Uterus (tissue), 4 donors: Measurements from ENCODE around the gene BEST1. TPM values are rescaled to one million over a fixed set of nuclear protein-coding genes. Genes with fewer than 3 reads are reported as not detected.

Source experiments
- DNase-seq, 2 donors: peaks; one replicate each; pipeline ENCODE4 v3.0.0-alpha.2; 2019 to 2020
- H3K27ac ChIP-seq, 2 donors: fragments of 200-600 bp; sonication (generic); 1 replicate in 1 of 2; 2 replicates in 1 of 2; pipeline ENCODE4 v1.5.1; 2016 to 2018
- H3K27me3 ChIP-seq, 2 donors: fragments of 200-600 bp; sonication (generic); one replicate each; pipeline ENCODE4 v1.5.1; 2018 to 2019; ENCODE audit warnings: control low read depth in 1 of 2
- H3K36me3 ChIP-seq, 2 donors: fragments of 200-600 bp; sonication (generic); one replicate each; pipeline ENCODE4 v1.5.1; 2019; ENCODE audit warnings: control low read depth in 1 of 2
- H3K4me1 ChIP-seq, 2 donors: fragments of 200-600 bp; sonication (generic); one replicate each; pipeline ENCODE4 v1.5.1; 2018 to 2019; ENCODE audit warnings: control low read depth in 1 of 2
- H3K4me3 ChIP-seq, 2 donors: fragments of 200-600 bp; sonication (generic); 1 replicate in 1 of 2; 2 replicates in 1 of 2; pipeline ENCODE4 v1.5.1; 2018 to 2019; ENCODE audit warnings: mild to moderate bottlenecking in 1 of 2
- H3K9me3 ChIP-seq, 2 donors: fragments of 200-600 bp; sonication (generic); one replicate each; pipeline ENCODE4 v1.5.1; 2019; ENCODE audit warnings: control low read depth in 1 of 2
- POLR2A ChIP-seq, 2 donors: fragments of 450-650 bp; IDR thresholded peaks; one replicate each; pipeline ENCODE4 v1.6.1; 2016; ENCODE audit warnings: antibody characterized with exemption in 2 of 2, mild to moderate bottlenecking in 1 of 2, moderate library complexity in 1 of 2
- intact Hi-C: fragments of 100-400 bp; cut with DNase I; formaldehyde crosslinking; loops from one replicate; pipeline ENCODE4 v1.15.1; 2023; ENCODE audit warnings: low total_unique reads
- total RNA-seq, 4 donors: library from RNA; depleted of rRNA in 3 of 4; stranded (reverse); fragments of >200 nt in 3 of 4; gene quantifications; one replicate each; pipeline versions ENCODE4 v1.1.0 to v1.2.4, GENCODE V29; 2014 to 2023
- TF ChIP-seq, protein P1 (sequence below), 4 experiments: fragments of 200-600 bp in 2 of 4; fragments of 450-650 bp in 2 of 4; sonication (generic) in 2 of 4; IDR thresholded peaks; one replicate each; pipeline ENCODE4 v1.5.1; 2016 to 2019; ENCODE audit warnings: antibody characterized with exemption in 4 of 4, mild to moderate bottlenecking in 2 of 4, moderate library complexity in 1 of 4
- donor health status: DM: yes; HTN: yes; CAD: no.

Gene BEST1
- total RNA-seq, 4 donors from 2014 or later, result 3.3 to 11.1 (median 3.9) TPM

DNA sequence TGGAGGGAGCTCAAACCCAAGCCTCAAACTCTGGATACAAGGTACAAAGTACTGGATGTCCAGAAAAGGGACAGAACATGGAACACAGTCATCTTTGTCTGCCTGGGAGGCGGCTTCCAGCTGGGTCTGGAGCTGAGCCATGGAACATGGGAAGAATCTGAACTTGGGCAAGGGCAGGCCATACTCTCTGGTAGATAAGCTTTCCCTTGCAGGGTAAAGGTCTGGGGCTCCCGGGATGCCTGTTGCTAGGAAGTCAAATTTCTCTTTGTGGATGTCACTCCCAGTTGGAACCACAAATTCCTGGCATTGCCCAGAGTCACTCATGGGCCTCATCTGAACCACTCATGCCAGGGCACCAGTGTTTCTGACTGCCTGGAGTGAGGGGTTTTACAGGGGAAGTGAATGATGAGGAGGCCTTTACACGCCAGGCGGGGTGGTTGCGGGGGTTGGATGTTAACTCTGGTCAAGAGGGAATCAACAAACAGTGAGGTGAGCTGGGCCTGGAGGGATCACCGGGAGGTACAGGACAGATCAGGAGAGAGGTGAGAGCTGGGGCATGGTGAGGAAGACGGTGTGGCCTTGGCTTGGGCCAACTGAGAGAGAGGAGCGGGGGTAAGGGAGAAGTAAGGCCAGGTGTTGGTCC lies 11.5 kb downstream of the BEST1 start:
- no peak for TF ChIP-seq POLR2A (IDR thresholded peaks at IDR 0.05)
- TF ChIP-seq, protein P1, sequence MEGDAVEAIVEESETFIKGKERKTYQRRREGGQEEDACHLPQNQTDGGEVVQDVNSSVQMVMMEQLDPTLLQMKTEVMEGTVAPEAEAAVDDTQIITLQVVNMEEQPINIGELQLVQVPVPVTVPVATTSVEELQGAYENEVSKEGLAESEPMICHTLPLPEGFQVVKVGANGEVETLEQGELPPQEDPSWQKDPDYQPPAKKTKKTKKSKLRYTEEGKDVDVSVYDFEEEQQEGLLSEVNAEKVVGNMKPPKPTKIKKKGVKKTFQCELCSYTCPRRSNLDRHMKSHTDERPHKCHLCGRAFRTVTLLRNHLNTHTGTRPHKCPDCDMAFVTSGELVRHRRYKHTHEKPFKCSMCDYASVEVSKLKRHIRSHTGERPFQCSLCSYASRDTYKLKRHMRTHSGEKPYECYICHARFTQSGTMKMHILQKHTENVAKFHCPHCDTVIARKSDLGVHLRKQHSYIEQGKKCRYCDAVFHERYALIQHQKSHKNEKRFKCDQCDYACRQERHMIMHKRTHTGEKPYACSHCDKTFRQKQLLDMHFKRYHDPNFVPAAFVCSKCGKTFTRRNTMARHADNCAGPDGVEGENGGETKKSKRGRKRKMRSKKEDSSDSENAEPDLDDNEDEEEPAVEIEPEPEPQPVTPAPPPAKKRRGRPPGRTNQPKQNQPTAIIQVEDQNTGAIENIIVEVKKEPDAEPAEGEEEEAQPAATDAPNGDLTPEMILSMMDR (IDR thresholded peaks at IDR 0.05), result no peak
- no peaks in the 10 kb centered on the region for H3K36me3 ChIP-seq
- DNase-seq, result peak; percentile 52 to 63

DNA sequence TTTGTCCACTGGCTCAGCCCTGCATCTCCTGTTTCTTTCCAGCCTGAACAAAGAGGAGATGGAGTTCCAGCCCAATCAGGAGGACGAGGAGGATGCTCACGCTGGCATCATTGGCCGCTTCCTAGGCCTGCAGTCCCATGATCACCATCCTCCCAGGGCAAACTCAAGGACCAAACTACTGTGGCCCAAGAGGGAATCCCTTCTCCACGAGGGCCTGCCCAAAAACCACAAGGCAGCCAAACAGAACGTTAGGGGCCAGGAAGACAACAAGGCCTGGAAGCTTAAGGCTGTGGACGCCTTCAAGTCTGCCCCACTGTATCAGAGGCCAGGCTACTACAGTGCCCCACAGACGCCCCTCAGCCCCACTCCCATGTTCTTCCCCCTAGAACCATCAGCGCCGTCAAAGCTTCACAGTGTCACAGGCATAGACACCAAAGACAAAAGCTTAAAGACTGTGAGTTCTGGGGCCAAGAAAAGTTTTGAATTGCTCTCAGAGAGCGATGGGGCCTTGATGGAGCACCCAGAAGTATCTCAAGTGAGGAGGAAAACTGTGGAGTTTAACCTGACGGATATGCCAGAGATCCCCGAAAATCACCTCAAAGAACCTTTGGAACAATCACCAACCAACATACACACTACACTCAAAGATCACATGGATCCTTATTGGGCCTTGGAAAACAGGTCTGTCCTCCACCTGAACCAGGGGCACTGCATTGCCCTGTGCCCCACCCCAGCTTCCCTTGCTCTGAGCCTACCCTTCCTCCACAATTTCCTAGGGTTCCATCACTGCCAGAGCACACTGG lies 12.3 kb downstream of the BEST1 start:
- H3K36me3 ChIP-seq, result no peaks in the 10 kb centered on the region
- H3K4me1 ChIP-seq, result peaks cover 0 to 8% of the 10 kb centered on the region in 2 donors
- intact Hi-C loops, result no loop called here
- peak in 1 of 2 donors; percentile 18 for DNase-seq
- H3K27me3 ChIP-seq, result no peaks in the 10 kb centered on the region
- TF ChIP-seq, protein P1 (IDR thresholded peaks at IDR 0.05), result no peak
- no peak for TF ChIP-seq POLR2A (IDR thresholded peaks at IDR 0.05)
- peak overlapping the region; percentile 65 to 100 for H3K27ac ChIP-seq
- H3K9me3 ChIP-seq, result no peaks in the 10 kb centered on the region
- H3K4me3 ChIP-seq, result no peak overlapping the region

More for the DNA sequence above, 11.5 kb downstream of the BEST1 start:
- Histone ChIP-seq H3K4me1 (peaks cover 0 to 8% of the 10 kb centered on the region in 2 donors), H3K27ac (peak overlapping the region; percentile 65 to 100), H3K4me3 (no peak overlapping the region), H3K27me3 (no peaks in the 10 kb centered on the region), H3K9me3 (no peaks in the 10 kb centered on the region)
- intact Hi-C loops, result no loop called here

DNA sequence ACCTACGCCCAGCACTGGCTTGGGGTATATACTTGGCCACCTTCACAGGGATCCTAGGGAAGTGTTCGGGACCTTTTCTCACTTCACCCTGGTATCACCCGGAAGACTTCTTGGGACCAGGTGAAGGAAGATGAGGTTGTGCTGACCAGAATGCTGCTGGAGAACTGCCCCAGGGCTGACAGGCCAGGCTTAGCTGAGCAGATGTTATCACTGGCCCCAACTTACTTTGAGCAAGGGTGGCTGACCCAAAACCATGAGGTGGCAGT lies 12.8 kb downstream of the BEST1 start:
- intact Hi-C loops, result no loop called here
- H3K36me3 ChIP-seq, result no peaks in the 10 kb centered on the region
- H3K9me3 ChIP-seq, result no peaks in the 10 kb centered on the region
- no peak for TF ChIP-seq POLR2A (IDR thresholded peaks at IDR 0.05)
- TF ChIP-seq, protein P1 (IDR thresholded peaks at IDR 0.05), result no peak
- H3K27ac ChIP-seq, result peak overlapping the region; percentile 65 to 100
- no peaks in the 10 kb centered on the region for H3K27me3 ChIP-seq
- no peak overlapping the region for H3K4me3 ChIP-seq
- DNase-seq, result peak in 1 of 2 donors; percentile 18
- H3K4me1 ChIP-seq, result peaks cover 0 to 8% of the 10 kb centered on the region in 2 donors

DNA sequence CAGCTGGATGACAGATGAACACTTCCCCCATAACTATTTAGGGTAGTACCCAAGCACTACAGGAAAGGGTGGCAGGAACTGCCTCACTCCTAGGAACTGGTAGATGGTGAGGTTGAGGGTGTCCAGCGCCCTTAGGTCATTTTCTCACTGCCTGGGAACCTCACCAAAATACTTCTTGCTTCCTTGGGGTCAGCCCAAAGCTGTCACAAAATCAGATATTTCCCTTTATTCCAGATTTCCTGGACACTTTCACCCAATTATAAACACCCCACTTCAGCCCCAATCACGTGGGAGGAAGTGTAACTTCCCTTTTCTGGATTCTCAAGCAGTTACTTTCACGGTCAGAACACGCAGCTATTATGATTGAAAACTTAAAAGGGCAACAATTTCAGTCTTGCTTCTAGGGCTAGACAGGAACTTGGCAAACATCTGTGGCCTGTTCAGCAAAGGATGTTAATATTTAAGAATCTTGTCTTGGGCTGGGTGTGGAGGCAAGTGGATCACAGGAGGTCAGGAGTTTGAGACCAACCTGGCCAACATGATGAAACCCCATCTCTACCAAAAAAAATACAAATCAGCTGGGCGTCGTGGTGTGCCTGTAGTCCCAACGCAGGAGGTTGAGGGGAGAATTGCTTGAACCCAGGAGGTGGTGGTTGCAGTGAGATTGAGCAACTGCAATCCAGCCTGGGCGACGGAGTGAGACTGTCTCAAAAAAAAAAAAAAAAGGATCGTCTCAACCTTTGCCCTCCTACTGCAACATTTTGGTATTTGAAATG lies 13.3 kb downstream of the BEST1 start:
- TF ChIP-seq, protein P1 (IDR thresholded peaks at IDR 0.05), result no peak
- TF ChIP-seq POLR2A (IDR thresholded peaks at IDR 0.05), result no peak
- Histone ChIP-seq H3K4me3 (no peak overlapping the region), H3K27me3 (no peaks in the 10 kb centered on the region), H3K4me1 (peaks cover 0 to 8% of the 10 kb centered on the region in 2 donors), H3K27ac (peak overlapping the region; percentile 100), H3K9me3 (no peaks in the 10 kb centered on the region), H3K36me3 (no peaks in the 10 kb centered on the region)
- peak in 1 of 2 donors; percentile 29 for DNase-seq
- intact Hi-C loops, result no loop called here
